ENCODE measurements around the gene CCNC. TPM values are rescaled to one million over a fixed set of nuclear protein-coding genes. Genes with fewer than 3 reads are reported as not detected.

Gene CCNC
- total RNA-seq, 6 donors from 2014 or later, result 22.3 to 73.4 (median 39.9) TPM

DNA sequence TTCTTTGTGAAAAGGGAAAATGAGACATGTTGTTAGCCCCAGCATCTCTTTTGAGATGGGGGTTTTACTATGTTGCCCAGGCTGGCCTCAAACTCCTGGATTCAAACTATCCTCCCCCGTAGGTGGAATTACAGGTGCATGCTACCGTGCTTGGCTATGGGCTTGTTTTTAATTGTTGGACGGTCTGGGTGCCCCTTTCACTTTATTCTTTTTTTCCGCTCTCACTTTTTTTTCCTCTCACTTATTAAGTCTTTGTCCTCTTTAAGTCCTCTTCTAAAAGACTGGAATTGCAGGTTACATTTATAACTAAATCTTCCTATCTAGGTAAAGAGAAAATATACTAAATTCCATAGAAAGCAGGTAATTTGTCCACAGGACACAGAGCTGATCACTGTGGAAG is 19.3 kb upstream of the CCNC start:
- peaks cover 0 to 34% (median 24%) of the 10 kb centered on the region in 4 donors for H3K27me3 ChIP-seq
- no peak for ATAC-seq (ENCODE audit: low FRiP score in 2 of 2)
- H3K4me1 ChIP-seq, result peaks cover 25 to 30% (median 28%) of the 10 kb centered on the region in 4 donors
- H3K9me3 ChIP-seq, result no peaks in the 10 kb centered on the region
- TF ChIP-seq EP300 (IDR thresholded peaks at IDR 0.05), result no peak
- TF ChIP-seq, protein P1, sequence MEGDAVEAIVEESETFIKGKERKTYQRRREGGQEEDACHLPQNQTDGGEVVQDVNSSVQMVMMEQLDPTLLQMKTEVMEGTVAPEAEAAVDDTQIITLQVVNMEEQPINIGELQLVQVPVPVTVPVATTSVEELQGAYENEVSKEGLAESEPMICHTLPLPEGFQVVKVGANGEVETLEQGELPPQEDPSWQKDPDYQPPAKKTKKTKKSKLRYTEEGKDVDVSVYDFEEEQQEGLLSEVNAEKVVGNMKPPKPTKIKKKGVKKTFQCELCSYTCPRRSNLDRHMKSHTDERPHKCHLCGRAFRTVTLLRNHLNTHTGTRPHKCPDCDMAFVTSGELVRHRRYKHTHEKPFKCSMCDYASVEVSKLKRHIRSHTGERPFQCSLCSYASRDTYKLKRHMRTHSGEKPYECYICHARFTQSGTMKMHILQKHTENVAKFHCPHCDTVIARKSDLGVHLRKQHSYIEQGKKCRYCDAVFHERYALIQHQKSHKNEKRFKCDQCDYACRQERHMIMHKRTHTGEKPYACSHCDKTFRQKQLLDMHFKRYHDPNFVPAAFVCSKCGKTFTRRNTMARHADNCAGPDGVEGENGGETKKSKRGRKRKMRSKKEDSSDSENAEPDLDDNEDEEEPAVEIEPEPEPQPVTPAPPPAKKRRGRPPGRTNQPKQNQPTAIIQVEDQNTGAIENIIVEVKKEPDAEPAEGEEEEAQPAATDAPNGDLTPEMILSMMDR (IDR thresholded peaks at IDR 0.05), result no peak
- no peak for TF ChIP-seq POLR2A (IDR thresholded peaks at IDR 0.05)
- TF ChIP-seq POLR2AphosphoS5 (IDR thresholded peaks at IDR 0.05), result no peak
- DNase-seq, result no peak
- WGBS, 2 donors, result 71 to 89% methylated on average over 4 of the region's 4 CpGs
- no peak overlapping the region for H3K4me3 ChIP-seq
- H3K27ac ChIP-seq, result no peak overlapping the region
- H3K36me3 ChIP-seq, result no peaks in the 10 kb centered on the region

DNA sequence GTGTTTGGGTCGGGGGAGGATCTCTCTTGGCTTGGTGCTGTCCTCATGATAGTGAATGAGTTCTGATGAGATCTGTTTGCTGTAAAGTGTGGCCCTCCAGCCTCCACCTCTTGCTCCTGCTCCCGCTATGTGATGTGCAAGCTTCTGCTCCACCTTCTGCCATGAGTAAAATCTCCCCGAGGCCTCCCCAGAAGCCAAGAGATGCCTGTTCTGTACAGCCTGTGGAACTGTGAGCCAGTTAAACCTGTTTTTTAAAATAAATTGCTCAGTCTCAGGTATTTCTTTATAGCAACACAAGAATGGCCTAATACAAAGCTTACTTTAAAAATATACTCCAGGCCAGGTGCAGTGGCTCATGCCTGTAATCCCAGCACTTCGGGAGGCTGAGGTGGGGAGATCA is 11.3 kb upstream of the CCNC start:
- 81 to 85% methylated on average over 4 of the region's 4 CpGs for WGBS, 2 donors
- no peak for ATAC-seq (ENCODE audit: low FRiP score in 2 of 2)
- Histone ChIP-seq H3K27me3 (no peaks in the 10 kb centered on the region), H3K4me3 (no peak overlapping the region), H3K27ac (no peak overlapping the region), H3K36me3 (no peaks in the 10 kb centered on the region), H3K4me1 (no peaks in the 10 kb centered on the region), H3K9me3 (no peaks in the 10 kb centered on the region)
- TF ChIP-seq POLR2A (IDR thresholded peaks at IDR 0.05), result no peak
- TF ChIP-seq, protein P1 (IDR thresholded peaks at IDR 0.05), result no peak
- TF ChIP-seq EP300 (IDR thresholded peaks at IDR 0.05), result no peak
- no peak for TF ChIP-seq POLR2AphosphoS5 (IDR thresholded peaks at IDR 0.05)
- no peak for DNase-seq

DNA sequence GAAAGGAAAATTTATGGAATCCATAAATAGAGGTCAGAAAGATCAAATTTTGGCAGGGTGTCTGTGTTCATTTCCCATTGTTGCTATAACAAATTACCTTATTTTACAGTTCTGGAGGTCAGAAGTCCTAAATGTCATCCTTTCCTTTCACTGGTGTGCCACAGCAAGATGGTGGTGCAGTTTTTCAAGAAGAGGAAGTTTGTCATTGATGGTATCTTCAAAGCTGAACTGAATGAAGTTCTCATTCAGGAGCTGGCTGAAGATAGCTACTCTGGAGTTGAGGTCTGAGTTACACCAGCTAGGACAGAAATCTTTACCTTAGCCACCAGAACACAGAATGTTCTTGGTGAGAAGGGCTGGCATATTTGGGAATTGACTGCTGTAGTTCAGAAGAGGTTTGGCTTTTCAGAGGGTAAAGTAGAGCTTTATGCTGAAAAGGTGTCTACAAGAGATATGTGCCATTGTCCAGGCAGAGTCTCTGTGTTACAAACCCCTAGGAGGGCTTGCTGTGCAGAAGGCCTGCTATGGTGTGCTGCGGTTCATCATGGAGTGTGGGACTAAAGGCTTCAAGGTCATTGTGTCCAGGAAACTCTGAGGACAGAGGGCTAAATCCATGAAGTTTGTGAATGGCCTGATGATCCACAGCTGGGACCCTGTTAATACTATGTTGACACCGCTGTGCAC is 7.2 kb upstream of the CCNC start:
- H3K27ac ChIP-seq, result no peak overlapping the region
- no peak overlapping the region for H3K4me3 ChIP-seq
- DNase-seq (no peak), ATAC-seq (ENCODE audit: low FRiP score in 2 of 2) (no peak)
- TF ChIP-seq EP300 (IDR thresholded peaks at IDR 0.05) (no peak), POLR2AphosphoS5 (IDR thresholded peaks at IDR 0.05) (no peak), POLR2A (IDR thresholded peaks at IDR 0.05) (no peak)
- TF ChIP-seq, protein P1 (IDR thresholded peaks at IDR 0.05), result no peak
- H3K4me1 ChIP-seq, result no peaks in the 10 kb centered on the region
- H3K27me3 ChIP-seq, result no peaks in the 10 kb centered on the region
- no peaks in the 10 kb centered on the region for H3K9me3 ChIP-seq
- WGBS, 2 donors, result 92 to 94% methylated on average over 2 of the region's 2 CpGs
- no peaks in the 10 kb centered on the region for H3K36me3 ChIP-seq

DNA sequence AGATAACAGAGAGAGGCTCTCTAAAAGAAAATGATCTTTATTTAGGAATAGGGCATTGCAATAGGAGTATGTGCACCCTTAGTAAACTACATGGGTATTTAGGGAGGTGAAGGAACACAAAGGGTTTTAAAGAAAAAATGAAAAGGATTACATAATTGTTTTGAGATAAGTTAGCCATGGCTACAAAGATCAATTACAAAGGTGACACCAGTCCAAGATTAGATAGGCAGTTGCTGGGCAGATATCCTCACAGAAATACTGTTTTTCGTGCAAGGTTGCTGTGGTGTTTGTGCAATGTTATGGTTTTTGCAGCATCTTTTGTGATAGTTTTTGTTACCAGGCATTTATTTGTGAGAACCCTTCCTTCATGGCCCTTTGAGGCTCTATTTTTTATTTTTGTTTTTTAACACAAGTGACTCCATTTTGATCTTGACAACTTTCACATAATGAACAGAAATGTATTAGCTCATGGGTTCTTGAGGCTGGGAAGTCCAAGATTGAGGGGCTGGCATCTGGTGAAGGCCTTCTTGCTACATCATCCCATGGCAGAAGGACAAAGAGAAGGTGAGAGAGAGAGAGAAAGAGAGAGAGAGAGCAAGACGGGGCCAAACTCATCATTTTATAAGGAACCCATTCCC is 5.6 kb upstream of the CCNC start:
- no peak for ATAC-seq (ENCODE audit: low FRiP score in 2 of 2)
- no peak for TF ChIP-seq POLR2A (IDR thresholded peaks at IDR 0.05)
- no peak for TF ChIP-seq EP300 (IDR thresholded peaks at IDR 0.05)
- no peak for TF ChIP-seq POLR2AphosphoS5 (IDR thresholded peaks at IDR 0.05)
- TF ChIP-seq, protein P1 (IDR thresholded peaks at IDR 0.05), result no peak
- Histone ChIP-seq H3K27me3 (no peaks in the 10 kb centered on the region), H3K9me3 (no peaks in the 10 kb centered on the region), H3K4me1 (no peaks in the 10 kb centered on the region), H3K4me3 (no peak overlapping the region), H3K27ac (no peak overlapping the region), H3K36me3 (no peaks in the 10 kb centered on the region)
- DNase-seq, result no peak
- 88 to 93% methylated on average over 2 of the region's 2 CpGs for WGBS, 2 donors

All from upper lobe of left lung (tissue), 6 donors.